ENCODE results near the gene NUBP1. TPM values are rescaled to one million over a fixed set of nuclear protein-coding genes. Genes with fewer than 3 reads are reported as not detected.
"Not testable (repeated sequence)": the region's sequence is repeated elsewhere in the genome, so short reads cannot be mapped to it uniquely, and the experiment has no call there.

NUBP1 gene
- total RNA-seq, 5 donors from 2014 or later (not counting 1 experiment from before 2014, with no cell fraction given), result 17.5 to 29.4 (median 25.9) TPM

DNA sequence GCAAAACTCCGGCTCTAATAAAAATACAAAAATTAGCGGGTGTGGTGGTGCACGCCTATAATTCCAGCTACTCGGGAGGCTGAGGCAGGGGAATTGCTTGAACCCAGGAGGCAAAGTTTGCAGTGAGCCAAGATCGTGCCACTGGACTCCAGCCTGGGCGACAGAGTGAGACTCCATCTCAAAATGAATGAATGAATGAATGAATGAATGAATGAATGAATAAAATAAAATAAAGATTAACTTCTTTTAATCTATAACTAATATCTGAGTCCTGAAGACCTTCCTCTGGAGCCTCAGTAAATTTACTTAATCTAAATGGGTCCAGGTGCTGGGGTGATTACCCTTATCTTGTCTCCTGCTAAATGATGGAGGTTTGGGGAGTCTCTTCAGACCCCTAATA lies 36.3 kb downstream of the NUBP1 start:
- H3K4me1 Mint-ChIP-seq; ATAC-seq (replicated peaks in 1 of 4); H3K9me3 Mint-ChIP-seq; H3K4me3 ChIP-seq (ENCODE audit: control insufficient read depth in 1 of 2, extremely low read depth in 1 of 2, low read length in 1 of 2); H3K36me3 Mint-ChIP-seq; POLR2A ChIA-PET; H3K27me3 Mint-ChIP-seq; DNase-seq; H3K27ac ChIP-seq (ENCODE audit: low read length); H3K4me3 Mint-ChIP-seq; H3K36me3 ChIP-seq (ENCODE audit: control insufficient read depth in 2 of 2, extremely low read depth in 1 of 2, insufficient read depth in 1 of 2, low read length in 1 of 2); H3K9me3 ChIP-seq; H3K27me3 ChIP-seq (replicated peaks in 1 of 2; ENCODE audit: control insufficient read depth in 2 of 2, extremely low read depth in 1 of 2, insufficient read depth in 2 of 2, low read length in 1 of 2); CTCF ChIA-PET; H3K27ac Mint-ChIP-seq: not testable (repeated sequence)
- WGBS (ENCODE audit: insufficient coverage), result 98% methylated on average over 4 of the region's 6 CpGs
- H3K4me1 ChIP-seq (ENCODE audit: control insufficient read depth in 1 of 2, extremely low read depth in 1 of 2, insufficient read depth in 2 of 2, low read length in 2 of 2), result peaks cover 0 to 12% of the 10 kb centered on the region in 2 experiments

DNA sequence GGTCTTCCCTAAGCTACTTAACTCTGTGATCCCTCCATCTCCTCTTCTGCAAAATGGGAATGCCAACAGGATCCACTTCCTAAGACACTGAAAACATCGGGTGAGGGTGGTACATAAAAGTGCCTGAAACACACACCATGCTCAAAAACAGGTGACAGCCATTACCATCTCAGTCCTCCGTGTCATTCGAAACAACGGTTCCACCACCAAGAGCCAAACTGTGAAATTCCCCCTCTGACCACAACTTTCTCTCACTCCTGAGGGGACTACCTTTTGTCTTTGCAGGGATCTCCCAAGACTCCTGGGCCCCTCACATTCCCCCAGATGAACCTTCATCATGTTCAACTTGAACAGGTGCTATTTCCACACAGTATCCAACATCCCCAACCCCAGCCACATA lies 37.0 kb downstream of the NUBP1 start:
- Histone ChIP-seq H3K4me1 (ENCODE audit: control insufficient read depth in 1 of 2, extremely low read depth in 1 of 2, insufficient read depth in 2 of 2, low read length in 2 of 2) (peaks cover 0 to 5% of the 10 kb centered on the region in 2 experiments), H3K27me3 (replicated peaks in 1 of 2; ENCODE audit: control insufficient read depth in 2 of 2, extremely low read depth in 1 of 2, insufficient read depth in 2 of 2, low read length in 1 of 2) (peaks cover 0 to 3% of the 10 kb centered on the region in 2 experiments), H3K4me3 (ENCODE audit: control insufficient read depth in 1 of 2, extremely low read depth in 1 of 2, low read length in 1 of 2) (no peak overlapping the region), H3K27ac (ENCODE audit: low read length) (no peak overlapping the region), H3K9me3 (no peaks in the 10 kb centered on the region), H3K36me3 (ENCODE audit: control insufficient read depth in 2 of 2, extremely low read depth in 1 of 2, insufficient read depth in 1 of 2, low read length in 1 of 2) (no peaks in the 10 kb centered on the region)
- ChIA-PET POLR2A (no interaction called here), CTCF (no interaction called here)
- Mint-ChIP-seq H3K27ac (no peak overlapping the region), H3K9me3 (no peaks in the 10 kb centered on the region), H3K4me1 (peaks cover 3 to 6% (median 3%) of the 10 kb centered on the region in 3 donors), H3K27me3 (peaks cover 4 to 8% of the 10 kb centered on the region in 2 donors), H3K36me3 (no peaks in the 10 kb centered on the region), H3K4me3 (no peak overlapping the region)
- DNase-seq, result no peak
- 61% methylated on average over 4 of the region's 4 CpGs for WGBS (ENCODE audit: insufficient coverage)
- ATAC-seq (replicated peaks in 1 of 4), result no peak

GRCh38 chr16:10782628-10783027 lies 39.0 kb downstream of the NUBP1 start:
- Histone ChIP-seq H3K4me3 (ENCODE audit: control insufficient read depth in 1 of 2, extremely low read depth in 1 of 2, low read length in 1 of 2) (no peak overlapping the region), H3K27ac (ENCODE audit: low read length) (no peak overlapping the region), H3K27me3 (replicated peaks in 1 of 2; ENCODE audit: control insufficient read depth in 2 of 2, extremely low read depth in 1 of 2, insufficient read depth in 2 of 2, low read length in 1 of 2) (peaks cover 0 to 3% of the 10 kb centered on the region in 2 experiments), H3K9me3 (no peaks in the 10 kb centered on the region), H3K4me1 (ENCODE audit: control insufficient read depth in 1 of 2, extremely low read depth in 1 of 2, insufficient read depth in 2 of 2, low read length in 2 of 2) (no peaks in the 10 kb centered on the region), H3K36me3 (ENCODE audit: control insufficient read depth in 2 of 2, extremely low read depth in 1 of 2, insufficient read depth in 1 of 2, low read length in 1 of 2) (no peaks in the 10 kb centered on the region)
- Mint-ChIP-seq H3K9me3 (no peaks in the 10 kb centered on the region), H3K4me3 (no peak overlapping the region), H3K27ac (no peak overlapping the region), H3K4me1 (no peaks in the 10 kb centered on the region), H3K27me3 (peaks cover 4 to 8% of the 10 kb centered on the region in 2 donors), H3K36me3 (no peaks in the 10 kb centered on the region)
- ATAC-seq (replicated peaks in 1 of 4) (no peak), DNase-seq (no peak)
- POLR2A ChIA-PET, result no interaction called here
- CTCF ChIA-PET, result interaction anchor here in 1 of 2 donors (0.6 kb wide), 1 partner anchor 696 kb away, joined by 5 read pairs; no protein-coding TSS in a partner anchor
- WGBS (ENCODE audit: insufficient coverage), result 86% methylated on average over 2 of the region's 2 CpGs

- H3K27me3 ChIP-seq (replicated peaks in 1 of 2; ENCODE audit: control insufficient read depth in 2 of 2, extremely low read depth in 1 of 2, insufficient read depth in 2 of 2, low read length in 1 of 2), result no peaks in the 10 kb centered on the region
- H3K27ac Mint-ChIP-seq, result no peak overlapping the region
- WGBS (ENCODE audit: insufficient coverage), result no CpG with 5 or more reads among the region's 5 CpGs
- no peak overlapping the region for H3K27ac ChIP-seq (ENCODE audit: low read length)
- no peaks in the 10 kb centered on the region for H3K4me1 ChIP-seq (ENCODE audit: control insufficient read depth in 1 of 2, extremely low read depth in 1 of 2, insufficient read depth in 2 of 2, low read length in 2 of 2)
- ChIA-PET POLR2A (no interaction called here), CTCF (no interaction called here)
- H3K36me3 Mint-ChIP-seq, result no peaks in the 10 kb centered on the region
- H3K27me3 Mint-ChIP-seq, result peaks cover 0 to 6% of the 10 kb centered on the region in 2 donors
- DNase-seq, result no peak
- H3K4me3 Mint-ChIP-seq, result no peak overlapping the region
- H3K4me1 Mint-ChIP-seq, result no peaks in the 10 kb centered on the region
- ATAC-seq (replicated peaks in 1 of 4), result no peak
- no peaks in the 10 kb centered on the region for H3K36me3 ChIP-seq (ENCODE audit: control insufficient read depth in 2 of 2, extremely low read depth in 1 of 2, insufficient read depth in 1 of 2, low read length in 1 of 2)
- H3K4me3 ChIP-seq (ENCODE audit: control insufficient read depth in 1 of 2, extremely low read depth in 1 of 2, low read length in 1 of 2), result no peak overlapping the region
- H3K9me3 ChIP-seq, result no peaks in the 10 kb centered on the region
- no peaks in the 10 kb centered on the region for H3K9me3 Mint-ChIP-seq
Measured at GRCh38 chr16:10787304-10787703, 43.7 kb downstream of the NUBP1 start.

- DNase-seq; H3K27ac Mint-ChIP-seq; H3K27ac ChIP-seq (ENCODE audit: low read length); H3K4me3 ChIP-seq (ENCODE audit: control insufficient read depth in 1 of 2, extremely low read depth in 1 of 2, low read length in 1 of 2); CTCF ChIA-PET; POLR2A ChIA-PET; H3K9me3 ChIP-seq; H3K27me3 Mint-ChIP-seq; H3K36me3 Mint-ChIP-seq; ATAC-seq (replicated peaks in 1 of 4); H3K4me1 ChIP-seq (ENCODE audit: control insufficient read depth in 1 of 2, extremely low read depth in 1 of 2, insufficient read depth in 2 of 2, low read length in 2 of 2); H3K4me3 Mint-ChIP-seq; H3K27me3 ChIP-seq (replicated peaks in 1 of 2; ENCODE audit: control insufficient read depth in 2 of 2, extremely low read depth in 1 of 2, insufficient read depth in 2 of 2, low read length in 1 of 2); H3K9me3 Mint-ChIP-seq; H3K36me3 ChIP-seq (ENCODE audit: control insufficient read depth in 2 of 2, extremely low read depth in 1 of 2, insufficient read depth in 1 of 2, low read length in 1 of 2); H3K4me1 Mint-ChIP-seq: not testable (repeated sequence)
- 88% methylated on average over 3 of the region's 4 CpGs for WGBS (ENCODE audit: insufficient coverage)
Measured at GRCh38 chr16:10788630-10789029, 45.0 kb downstream of the NUBP1 start.

DNA sequence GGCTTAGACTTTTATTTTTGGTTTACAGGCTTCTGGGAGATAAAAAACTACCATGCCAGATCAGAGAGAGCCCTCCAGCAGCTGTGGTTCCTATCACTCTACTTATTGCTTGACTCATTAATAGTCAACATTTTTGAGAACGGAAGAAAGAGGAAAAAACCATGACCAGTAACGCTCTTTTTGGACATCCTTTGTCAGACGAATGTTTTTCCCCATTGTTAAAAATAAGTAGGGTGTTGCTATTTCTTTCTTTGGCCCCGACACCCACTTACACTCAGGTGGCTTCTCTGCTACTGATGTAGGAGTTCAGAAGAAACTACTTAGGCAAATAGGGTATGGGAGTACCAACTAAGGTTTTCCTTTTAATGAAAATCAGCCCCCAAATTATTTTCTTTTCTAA lies 47.4 kb downstream of the NUBP1 start:
- Mint-ChIP-seq H3K9me3 (no peaks in the 10 kb centered on the region), H3K27me3 (peaks cover 0 to 4% of the 10 kb centered on the region in 2 donors), H3K36me3 (no peaks in the 10 kb centered on the region), H3K4me3 (no peak overlapping the region), H3K27ac (no peak overlapping the region), H3K4me1 (no peaks in the 10 kb centered on the region)
- no peaks in the 10 kb centered on the region for H3K36me3 ChIP-seq (ENCODE audit: control insufficient read depth in 2 of 2, extremely low read depth in 1 of 2, insufficient read depth in 1 of 2, low read length in 1 of 2)
- no peak for ATAC-seq (replicated peaks in 1 of 4)
- CTCF ChIA-PET, result no interaction called here
- H3K4me3 ChIP-seq (ENCODE audit: control insufficient read depth in 1 of 2, extremely low read depth in 1 of 2, low read length in 1 of 2), result no peak overlapping the region
- peaks cover 0 to 3% of the 10 kb centered on the region in 2 experiments for H3K27me3 ChIP-seq (replicated peaks in 1 of 2; ENCODE audit: control insufficient read depth in 2 of 2, extremely low read depth in 1 of 2, insufficient read depth in 2 of 2, low read length in 1 of 2)
- DNase-seq, result no peak
- H3K9me3 ChIP-seq, result no peaks in the 10 kb centered on the region
- H3K4me1 ChIP-seq (ENCODE audit: control insufficient read depth in 1 of 2, extremely low read depth in 1 of 2, insufficient read depth in 2 of 2, low read length in 2 of 2), result no peaks in the 10 kb centered on the region
- H3K27ac ChIP-seq (ENCODE audit: low read length), result no peak overlapping the region
- WGBS (ENCODE audit: insufficient coverage), result no CpG with 5 or more reads among the region's 4 CpGs
- POLR2A ChIA-PET, result no interaction called here

DNA sequence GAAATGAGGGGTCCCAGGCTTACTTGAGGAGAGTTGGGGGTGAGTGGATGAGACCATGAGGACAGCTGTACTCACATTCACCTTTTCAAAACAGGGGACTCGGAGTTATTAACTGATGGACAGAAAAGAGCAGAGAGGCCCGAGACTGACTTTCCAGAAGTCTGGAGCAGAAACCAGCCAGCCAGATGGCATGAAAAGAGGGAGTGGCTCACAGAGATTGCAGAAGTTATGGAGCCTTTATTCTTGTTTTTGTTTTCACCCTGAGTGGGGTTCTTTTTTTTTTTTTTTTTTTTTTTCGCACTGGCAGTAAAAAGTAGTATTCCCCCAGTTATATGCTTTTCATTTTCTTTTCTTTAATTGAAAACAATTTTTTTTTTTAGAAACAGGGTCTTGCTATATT lies 56.1 kb downstream of the NUBP1 start:
- 100% methylated on average over 2 of the region's 3 CpGs for WGBS (ENCODE audit: insufficient coverage)
- Histone ChIP-seq H3K36me3 (ENCODE audit: control insufficient read depth in 2 of 2, extremely low read depth in 1 of 2, insufficient read depth in 1 of 2, low read length in 1 of 2) (no peaks in the 10 kb centered on the region), H3K4me1 (ENCODE audit: control insufficient read depth in 1 of 2, extremely low read depth in 1 of 2, insufficient read depth in 2 of 2, low read length in 2 of 2) (no peaks in the 10 kb centered on the region), H3K9me3 (no peaks in the 10 kb centered on the region), H3K4me3 (ENCODE audit: control insufficient read depth in 1 of 2, extremely low read depth in 1 of 2, low read length in 1 of 2) (no peak overlapping the region), H3K27ac (ENCODE audit: low read length) (no peak overlapping the region), H3K27me3 (replicated peaks in 1 of 2; ENCODE audit: control insufficient read depth in 2 of 2, extremely low read depth in 1 of 2, insufficient read depth in 2 of 2, low read length in 1 of 2) (peaks cover 0 to 7% of the 10 kb centered on the region in 2 experiments)
- Mint-ChIP-seq H3K4me3 (no peak overlapping the region), H3K27ac (no peak overlapping the region), H3K36me3 (no peaks in the 10 kb centered on the region), H3K27me3 (peaks cover 0 to 3% of the 10 kb centered on the region in 2 donors), H3K4me1 (no peaks in the 10 kb centered on the region), H3K9me3 (peaks cover 0 to 2% (median 0%) of the 10 kb centered on the region in 3 donors)
- POLR2A ChIA-PET, result no interaction called here
- CTCF ChIA-PET, result no interaction called here
- DNase-seq (no peak), ATAC-seq (replicated peaks in 1 of 4) (no peak)
